Panc1 (cell line): Measurements from ENCODE around the gene TANC1.

Experiments
- POLR2AphosphoS5 ChIP-seq: IDR thresholded peaks from 2 replicates; pipeline ENCODE4 v1.6.1; 2012; ENCODE audit warnings: mild to moderate bottlenecking, low read depth, low read length, moderate library complexity
- TF ChIP-seq, protein P1 (sequence below): fragments of 450-650 bp; IDR thresholded peaks from 2 replicates; pipeline ENCODE4 v1.5.1; 2017; ENCODE audit warnings: mild to moderate bottlenecking

GRCh38 chr2:159211447-159212396, 243.3 kb downstream of the TANC1 start:
- TF ChIP-seq, protein P1, sequence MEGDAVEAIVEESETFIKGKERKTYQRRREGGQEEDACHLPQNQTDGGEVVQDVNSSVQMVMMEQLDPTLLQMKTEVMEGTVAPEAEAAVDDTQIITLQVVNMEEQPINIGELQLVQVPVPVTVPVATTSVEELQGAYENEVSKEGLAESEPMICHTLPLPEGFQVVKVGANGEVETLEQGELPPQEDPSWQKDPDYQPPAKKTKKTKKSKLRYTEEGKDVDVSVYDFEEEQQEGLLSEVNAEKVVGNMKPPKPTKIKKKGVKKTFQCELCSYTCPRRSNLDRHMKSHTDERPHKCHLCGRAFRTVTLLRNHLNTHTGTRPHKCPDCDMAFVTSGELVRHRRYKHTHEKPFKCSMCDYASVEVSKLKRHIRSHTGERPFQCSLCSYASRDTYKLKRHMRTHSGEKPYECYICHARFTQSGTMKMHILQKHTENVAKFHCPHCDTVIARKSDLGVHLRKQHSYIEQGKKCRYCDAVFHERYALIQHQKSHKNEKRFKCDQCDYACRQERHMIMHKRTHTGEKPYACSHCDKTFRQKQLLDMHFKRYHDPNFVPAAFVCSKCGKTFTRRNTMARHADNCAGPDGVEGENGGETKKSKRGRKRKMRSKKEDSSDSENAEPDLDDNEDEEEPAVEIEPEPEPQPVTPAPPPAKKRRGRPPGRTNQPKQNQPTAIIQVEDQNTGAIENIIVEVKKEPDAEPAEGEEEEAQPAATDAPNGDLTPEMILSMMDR: no peak
- no peak for TF ChIP-seq POLR2AphosphoS5
